Measurements from ENCODE around the gene ALK. TPM values are rescaled to one million over a fixed set of nuclear protein-coding genes. Genes with fewer than 3 reads are reported as not detected.

Gene ALK
- total and polyA plus RNA-seq, 2 donors (not counting 1 experiment from before 2014, with no cell fraction given) = under 0.01 to 0.02 TPM

GRCh38 chr2:29560030-29560429, 361.4 kb downstream of the ALK start:
- H3K9me3 ChIP-seq (ENCODE audit: control insufficient read depth, insufficient read depth, low read depth, low read length) = no peaks in the 10 kb centered on the region
- H3K27me3 ChIP-seq (ENCODE audit: control insufficient read depth, insufficient read depth, low read length) = no peaks in the 10 kb centered on the region
- TF ChIP-seq EZH2 (IDR thresholded peaks at IDR 0.05; ENCODE audit: low read length, missing control alignments) = no peak
- TF ChIP-seq CTCF (conservative IDR thresholded peaks at IDR 0.05 in 1 of 2, IDR thresholded peaks at IDR 0.05 in 1 of 2; ENCODE audit: low read depth in 1 of 2, low read length in 2 of 2) = no peak

DNA sequence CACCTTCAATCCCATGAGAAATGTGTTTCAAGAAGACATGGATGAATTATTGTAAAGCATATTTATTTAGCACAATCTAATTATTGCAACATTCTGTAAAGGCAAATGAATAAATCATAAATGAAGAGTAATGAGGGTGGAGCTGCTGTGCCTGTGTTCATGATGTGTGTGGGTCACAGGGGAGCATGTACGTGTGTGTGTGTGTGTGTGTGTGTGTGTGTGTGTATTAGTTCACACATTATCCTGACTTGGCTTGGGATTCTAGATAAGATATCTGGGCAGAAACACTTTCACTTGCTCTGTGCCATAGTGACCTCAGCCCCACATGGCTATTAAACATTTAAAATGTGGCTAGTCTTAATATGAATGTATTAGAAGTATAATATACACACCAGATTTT, 361.8 kb downstream of the ALK start:
- no peaks in the 10 kb centered on the region for H3K4me1 ChIP-seq (ENCODE audit: control insufficient read depth, extremely low read depth, insufficient read depth, low read length)
- no peaks in the 10 kb centered on the region for H3K36me3 ChIP-seq (ENCODE audit: control insufficient read depth, insufficient read depth, low read length)
- no peak for DNase-seq (ENCODE audit: low read depth in 2 of 2)
- H3K9ac ChIP-seq (ENCODE audit: insufficient read depth, low read length) = no peak overlapping the region
- TF ChIP-seq CTCF (conservative IDR thresholded peaks at IDR 0.05 in 1 of 2, IDR thresholded peaks at IDR 0.05 in 1 of 2; ENCODE audit: low read depth in 1 of 2, low read length in 2 of 2) (no peak), EZH2 (IDR thresholded peaks at IDR 0.05; ENCODE audit: low read length, missing control alignments) (no peak)
- H3K4me3 ChIP-seq (replicated peaks in 1 of 4; ENCODE audit: control extremely low read depth in 1 of 4, insufficient read depth in 1 of 4, low read depth in 3 of 4, low read length in 4 of 4) = no peak overlapping the region
- no peaks in the 10 kb centered on the region for H3K27me3 ChIP-seq (ENCODE audit: control insufficient read depth, insufficient read depth, low read length)
- H3K9me3 ChIP-seq (ENCODE audit: control insufficient read depth, insufficient read depth, low read depth, low read length) = no peaks in the 10 kb centered on the region
- no peak overlapping the region for H3K27ac ChIP-seq (ENCODE audit: insufficient read depth, low read length)
- H2AFZ ChIP-seq (ENCODE audit: low read length) = no peak overlapping the region
- H3K4me2 ChIP-seq (ENCODE audit: extremely low read depth, insufficient read depth, low read length) = no peak overlapping the region
- H4K20me1 ChIP-seq (ENCODE audit: control insufficient read depth, extremely low read depth, insufficient read depth, low read length) = no peaks in the 10 kb centered on the region
- no peaks in the 10 kb centered on the region for H3K79me2 ChIP-seq (ENCODE audit: control insufficient read depth, insufficient read depth, low read length)

More at GRCh38 chr2:29560030-29560429, 361.4 kb downstream of the ALK start:
- no peak for DNase-seq (ENCODE audit: low read depth in 2 of 2)
- no peak overlapping the region for H3K4me2 ChIP-seq (ENCODE audit: extremely low read depth, insufficient read depth, low read length)
- no peaks in the 10 kb centered on the region for H3K4me1 ChIP-seq (ENCODE audit: control insufficient read depth, extremely low read depth, insufficient read depth, low read length)
- no peaks in the 10 kb centered on the region for H3K79me2 ChIP-seq (ENCODE audit: control insufficient read depth, insufficient read depth, low read length)
- H3K4me3 ChIP-seq (replicated peaks in 1 of 4; ENCODE audit: control extremely low read depth in 1 of 4, insufficient read depth in 1 of 4, low read depth in 3 of 4, low read length in 4 of 4) = no peak overlapping the region
- H4K20me1 ChIP-seq (ENCODE audit: control insufficient read depth, extremely low read depth, insufficient read depth, low read length) = no peaks in the 10 kb centered on the region
- no peak overlapping the region for H2AFZ ChIP-seq (ENCODE audit: low read length)
- H3K36me3 ChIP-seq (ENCODE audit: control insufficient read depth, insufficient read depth, low read length) = no peaks in the 10 kb centered on the region
- H3K9ac ChIP-seq (ENCODE audit: insufficient read depth, low read length) = no peak overlapping the region
- no peak overlapping the region for H3K27ac ChIP-seq (ENCODE audit: insufficient read depth, low read length)

- TF ChIP-seq CTCF (conservative IDR thresholded peaks at IDR 0.05 in 1 of 2, IDR thresholded peaks at IDR 0.05 in 1 of 2; ENCODE audit: low read depth in 1 of 2, low read length in 2 of 2) (no peak), EZH2 (IDR thresholded peaks at IDR 0.05; ENCODE audit: low read length, missing control alignments) (no peak)
- H3K27ac ChIP-seq (ENCODE audit: insufficient read depth, low read length) = no peak overlapping the region
Observed at GRCh38 chr2:29558097-29558496, 363.3 kb downstream of the ALK start.

More at GRCh38 chr2:29558097-29558496, 363.3 kb downstream of the ALK start:
- Histone ChIP-seq H3K4me1 (ENCODE audit: control insufficient read depth, extremely low read depth, insufficient read depth, low read length) (no peaks in the 10 kb centered on the region), H3K79me2 (ENCODE audit: control insufficient read depth, insufficient read depth, low read length) (no peaks in the 10 kb centered on the region), H4K20me1 (ENCODE audit: control insufficient read depth, extremely low read depth, insufficient read depth, low read length) (no peaks in the 10 kb centered on the region), H3K9me3 (ENCODE audit: control insufficient read depth, insufficient read depth, low read depth, low read length) (no peaks in the 10 kb centered on the region), H3K4me2 (ENCODE audit: extremely low read depth, insufficient read depth, low read length) (no peak overlapping the region), H3K27me3 (ENCODE audit: control insufficient read depth, insufficient read depth, low read length) (no peaks in the 10 kb centered on the region), H3K4me3 (replicated peaks in 1 of 4; ENCODE audit: control extremely low read depth in 1 of 4, insufficient read depth in 1 of 4, low read depth in 3 of 4, low read length in 4 of 4) (no peak overlapping the region), H2AFZ (ENCODE audit: low read length) (no peak overlapping the region), H3K36me3 (ENCODE audit: control insufficient read depth, insufficient read depth, low read length) (no peaks in the 10 kb centered on the region), H3K9ac (ENCODE audit: insufficient read depth, low read length) (no peak overlapping the region)
- no peak for DNase-seq (ENCODE audit: low read depth in 2 of 2)
